ENCODE measurements around the gene PTGIS. TPM values are rescaled to one million over a fixed set of nuclear protein-coding genes. Genes with fewer than 3 reads are reported as not detected.

Gene PTGIS
- total RNA-seq, 2 donors from 2014 or later, result 12.9 to 34.6 TPM

DNA sequence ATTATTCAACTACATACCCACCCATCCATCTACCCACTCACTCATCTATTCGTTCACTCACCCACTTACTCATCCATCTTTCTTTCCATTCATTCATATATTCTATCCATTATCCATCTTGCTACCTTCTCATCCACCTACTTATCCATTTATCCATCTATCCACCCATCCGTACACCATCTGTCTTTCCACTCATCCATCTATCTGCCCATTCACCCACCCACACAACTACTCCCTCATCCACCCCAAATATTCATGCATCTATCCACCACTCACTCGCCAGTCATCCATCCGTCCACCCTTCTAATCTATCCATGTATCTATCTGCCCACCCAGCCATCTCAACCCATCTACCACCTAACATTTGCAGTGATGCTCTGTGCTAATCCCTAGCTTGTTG, 71.9 kb downstream of the PTGIS start:
- TF ChIP-seq POLR2AphosphoS5 (IDR thresholded peaks at IDR 0.05), result no peak
- TF ChIP-seq, protein P1, sequence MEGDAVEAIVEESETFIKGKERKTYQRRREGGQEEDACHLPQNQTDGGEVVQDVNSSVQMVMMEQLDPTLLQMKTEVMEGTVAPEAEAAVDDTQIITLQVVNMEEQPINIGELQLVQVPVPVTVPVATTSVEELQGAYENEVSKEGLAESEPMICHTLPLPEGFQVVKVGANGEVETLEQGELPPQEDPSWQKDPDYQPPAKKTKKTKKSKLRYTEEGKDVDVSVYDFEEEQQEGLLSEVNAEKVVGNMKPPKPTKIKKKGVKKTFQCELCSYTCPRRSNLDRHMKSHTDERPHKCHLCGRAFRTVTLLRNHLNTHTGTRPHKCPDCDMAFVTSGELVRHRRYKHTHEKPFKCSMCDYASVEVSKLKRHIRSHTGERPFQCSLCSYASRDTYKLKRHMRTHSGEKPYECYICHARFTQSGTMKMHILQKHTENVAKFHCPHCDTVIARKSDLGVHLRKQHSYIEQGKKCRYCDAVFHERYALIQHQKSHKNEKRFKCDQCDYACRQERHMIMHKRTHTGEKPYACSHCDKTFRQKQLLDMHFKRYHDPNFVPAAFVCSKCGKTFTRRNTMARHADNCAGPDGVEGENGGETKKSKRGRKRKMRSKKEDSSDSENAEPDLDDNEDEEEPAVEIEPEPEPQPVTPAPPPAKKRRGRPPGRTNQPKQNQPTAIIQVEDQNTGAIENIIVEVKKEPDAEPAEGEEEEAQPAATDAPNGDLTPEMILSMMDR (IDR thresholded peaks at IDR 0.05), result no peak
- no peak for TF ChIP-seq POLR2A (IDR thresholded peaks at IDR 0.05)
- Histone ChIP-seq H3K27me3 (replicated peaks; ENCODE audit: insufficient read depth) (no peaks in the 10 kb centered on the region), H3K4me3 (no peak overlapping the region), H3K36me3 (no peaks in the 10 kb centered on the region), H3K4me1 (replicated peaks) (no peaks in the 10 kb centered on the region), H3K27ac (no peak overlapping the region), H3K9me3 (no peaks in the 10 kb centered on the region)
- WGBS, result 89% methylated on average over 4 of the region's 4 CpGs
- intact Hi-C loops (cut with DNase I), result no loop called here
- no peak for DNase-seq (ENCODE audit: low spot score)

DNA sequence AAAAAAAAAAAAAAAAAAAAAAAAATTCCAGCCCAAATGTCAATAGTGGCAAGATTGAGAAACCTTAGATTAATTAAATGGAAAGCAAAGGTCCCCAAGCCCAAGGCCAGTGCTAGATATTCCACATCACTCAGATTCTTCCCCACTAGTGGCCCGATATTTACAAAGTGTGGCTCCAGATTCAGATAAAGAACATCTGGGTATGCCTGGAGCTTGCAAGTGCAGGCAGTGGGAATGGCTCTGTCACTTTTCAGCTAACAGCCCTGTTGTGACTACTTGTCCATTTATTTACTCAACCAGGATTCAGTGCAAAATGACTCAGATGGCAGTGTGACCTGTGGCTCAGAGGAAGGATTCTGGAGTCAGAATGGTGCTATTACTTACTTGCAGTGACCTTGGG, 77.2 kb downstream of the PTGIS start:
- TF ChIP-seq POLR2A (IDR thresholded peaks at IDR 0.05) (no peak), POLR2AphosphoS5 (IDR thresholded peaks at IDR 0.05) (no peak)
- TF ChIP-seq, protein P1 (IDR thresholded peaks at IDR 0.05), result no peak
- H3K36me3 ChIP-seq, result no peaks in the 10 kb centered on the region
- no peaks in the 10 kb centered on the region for H3K9me3 ChIP-seq
- no peak overlapping the region for H3K4me3 ChIP-seq
- H3K4me1 ChIP-seq (replicated peaks), result no peaks in the 10 kb centered on the region
- WGBS, result 61% methylated on average over 1 of the region's 1 CpG
- H3K27ac ChIP-seq, result no peak overlapping the region
- no peak for DNase-seq (ENCODE audit: low spot score)
- H3K27me3 ChIP-seq (replicated peaks; ENCODE audit: insufficient read depth), result no peaks in the 10 kb centered on the region
- intact Hi-C loops (cut with DNase I), result no loop called here

DNA sequence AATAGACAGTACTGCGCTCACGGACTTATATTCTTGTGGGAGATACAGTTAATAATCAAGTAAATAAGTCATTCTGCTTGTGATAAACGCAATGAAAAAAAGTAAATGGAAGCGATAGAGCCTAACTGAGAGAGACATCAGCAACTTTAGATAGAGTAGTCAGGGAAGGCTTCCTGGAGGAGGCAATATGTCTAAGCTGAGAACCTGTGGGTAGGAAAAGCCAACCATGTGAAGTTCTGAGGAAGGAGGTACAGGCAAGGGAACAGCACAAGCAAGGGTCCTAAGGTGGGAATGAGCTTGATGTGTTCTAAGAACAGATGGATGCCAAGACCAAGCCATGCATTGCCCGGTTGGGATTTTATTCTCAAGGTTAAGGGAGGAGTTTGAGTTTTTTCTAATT, 78.2 kb downstream of the PTGIS start:
- DNase-seq (ENCODE audit: low spot score), result no peak
- H3K9me3 ChIP-seq, result no peaks in the 10 kb centered on the region
- no peaks in the 10 kb centered on the region for H3K36me3 ChIP-seq
- intact Hi-C loops (cut with DNase I), result loop anchor here (5.0 kb wide), 1 partner anchor 43 kb away; no protein-coding TSS in a partner anchor
- H3K4me1 ChIP-seq (replicated peaks), result no peaks in the 10 kb centered on the region
- WGBS, result 89% methylated on average over 5 of the region's 5 CpGs
- TF ChIP-seq, protein P1 (IDR thresholded peaks at IDR 0.05), result no peak
- TF ChIP-seq POLR2A (IDR thresholded peaks at IDR 0.05), result no peak
- TF ChIP-seq POLR2AphosphoS5 (IDR thresholded peaks at IDR 0.05), result no peak
- H3K4me3 ChIP-seq, result no peak overlapping the region
- no peaks in the 10 kb centered on the region for H3K27me3 ChIP-seq (replicated peaks; ENCODE audit: insufficient read depth)
- H3K27ac ChIP-seq, result no peak overlapping the region

DNA sequence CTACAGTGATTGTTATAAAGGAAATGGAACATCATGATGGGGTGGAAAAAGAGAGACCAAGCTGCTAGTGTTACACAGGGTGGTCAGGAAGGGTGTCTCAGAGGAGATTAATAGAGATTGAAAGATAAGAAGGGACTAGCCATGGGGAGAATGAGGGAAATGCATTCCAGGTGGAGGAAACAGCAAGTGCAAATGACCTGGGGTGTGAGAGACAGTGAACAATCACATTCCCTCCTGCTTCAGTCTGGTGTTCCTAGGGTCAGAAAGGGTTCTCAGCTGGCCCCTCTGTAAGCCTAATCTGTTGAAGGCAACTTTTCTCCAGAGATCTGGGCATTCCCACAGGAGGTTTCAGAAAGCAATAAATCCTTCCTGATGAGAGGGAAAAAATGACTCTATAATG, 81.9 kb downstream of the PTGIS start:
- H3K4me3 ChIP-seq, result no peak overlapping the region
- TF ChIP-seq, protein P1 (IDR thresholded peaks at IDR 0.05), result no peak
- no peak for TF ChIP-seq POLR2A (IDR thresholded peaks at IDR 0.05)
- no peaks in the 10 kb centered on the region for H3K27me3 ChIP-seq (replicated peaks; ENCODE audit: insufficient read depth)
- no peaks in the 10 kb centered on the region for H3K9me3 ChIP-seq
- DNase-seq (ENCODE audit: low spot score), result no peak
- intact Hi-C loops (cut with DNase I), result loop anchor here (5.0 kb wide), 1 partner anchor 46 kb away; no protein-coding TSS in a partner anchor
- no peaks in the 10 kb centered on the region for H3K36me3 ChIP-seq
- no peak overlapping the region for H3K27ac ChIP-seq
- peaks cover 7% of the 10 kb centered on the region for H3K4me1 ChIP-seq (replicated peaks)

DNA sequence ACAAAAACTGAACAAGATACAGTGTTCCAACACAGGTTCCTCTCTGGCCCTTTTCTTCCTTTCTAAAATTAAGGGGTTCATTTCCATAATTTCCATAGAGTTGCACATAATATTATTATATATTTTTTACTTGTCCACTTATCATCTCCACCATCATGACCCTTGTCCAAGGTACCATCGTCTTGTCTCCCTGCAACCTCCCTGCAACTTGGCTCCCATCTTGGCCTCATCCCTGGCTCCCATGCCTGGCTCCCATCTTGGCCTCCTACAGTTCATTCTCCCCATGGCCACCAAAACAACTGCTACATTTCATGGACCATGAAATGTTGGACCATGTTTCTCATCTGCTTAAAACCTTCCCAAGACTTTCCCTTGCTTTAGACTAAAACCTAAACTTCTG, 82.4 kb downstream of the PTGIS start:
- intact Hi-C loops (cut with DNase I), result loop anchor here (5.0 kb wide), 1 partner anchor 47 kb away; no protein-coding TSS in a partner anchor
- TF ChIP-seq POLR2A (IDR thresholded peaks at IDR 0.05) (no peak), POLR2AphosphoS5 (IDR thresholded peaks at IDR 0.05) (no peak)
- TF ChIP-seq, protein P1 (IDR thresholded peaks at IDR 0.05), result no peak
- no peaks in the 10 kb centered on the region for H3K36me3 ChIP-seq
- no peaks in the 10 kb centered on the region for H3K27me3 ChIP-seq (replicated peaks; ENCODE audit: insufficient read depth)
- H3K4me3 ChIP-seq, result no peak overlapping the region
- no peak for DNase-seq (ENCODE audit: low spot score)
- H3K9me3 ChIP-seq, result no peaks in the 10 kb centered on the region
- WGBS, result 84% methylated on average over 1 of the region's 1 CpG
- H3K27ac ChIP-seq, result no peak overlapping the region
- peaks cover 7% of the 10 kb centered on the region for H3K4me1 ChIP-seq (replicated peaks)

Data from prostate gland (tissue), 2 donors.